ENCODE data around the gene LATS2. TPM values are rescaled to one million over a fixed set of nuclear protein-coding genes. Genes with fewer than 3 reads are reported as not detected.

Gene LATS2
- total and polyA plus RNA-seq, 2 of the 8 experiments (the other 6 are each of a cell fraction or from before 2014, with no cell fraction given), result 8.3 to 26.2 TPM

DNA sequence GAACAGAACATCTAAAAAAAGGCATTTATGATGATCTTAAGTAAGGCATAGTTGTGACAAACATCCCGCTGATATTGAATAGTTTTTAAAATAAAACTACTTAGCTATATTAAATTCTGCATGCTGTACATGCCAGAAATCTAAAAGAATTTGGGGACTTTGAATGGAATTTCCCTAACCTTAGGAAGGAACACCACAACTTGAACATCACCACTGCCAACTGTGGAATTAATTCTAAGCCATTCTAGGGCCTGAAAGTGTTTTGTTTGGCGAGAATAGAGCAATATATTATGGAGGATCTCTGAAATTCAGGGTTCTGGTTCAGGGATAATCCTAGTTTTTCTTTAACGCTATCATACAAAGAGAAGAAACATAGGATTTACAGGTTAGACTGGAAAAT is 17.8 kb upstream of the LATS2 start:
- Histone ChIP-seq H4K91ac (replicated peaks; ENCODE audit: insufficient read length, low read length) (no peak overlapping the region), H3K27ac (ENCODE audit: low read depth, low read length) (no peak overlapping the region), H3K23me2 (ENCODE audit: low read depth, low read length) (no peaks in the 10 kb centered on the region; the same call in 1 of the 2 replicates), H2BK20ac (ENCODE audit: low read length) (no peak overlapping the region), H3K4me2 (ENCODE audit: insufficient read depth in 1 of 2, low read depth in 2 of 2, low read length in 2 of 2) (no peak overlapping the region), H3K36me3 (ENCODE audit: control insufficient read depth in 2 of 4, insufficient read depth in 4 of 4, low read length in 3 of 4) (no peaks in the 10 kb centered on the region), H3K4ac (replicated peaks; ENCODE audit: insufficient read length, low read depth, low read length) (no peak overlapping the region), H3K27me3 (replicated peaks in 1 of 4; ENCODE audit: control insufficient read depth in 3 of 4, extremely low read depth in 1 of 4, insufficient read depth in 3 of 4, low read length in 3 of 4) (no peaks in the 10 kb centered on the region; a peak in 1 of 7 replicates), H3K79me2 (ENCODE audit: control insufficient read depth in 1 of 2, insufficient read depth in 2 of 2, low read length in 2 of 2) (no peaks in the 10 kb centered on the region), H3K4me1 (replicated peaks in 1 of 4; ENCODE audit: control insufficient read depth in 3 of 4, insufficient read depth in 4 of 4, low read length in 3 of 4) (peaks cover 3 to 9% (median 5%) of the 10 kb centered on the region in 4 experiments; a peak in 5 of 7 replicates), H3K23ac (ENCODE audit: insufficient read length) (no peak overlapping the region), H2AFZ (ENCODE audit: low read length) (peak overlapping the region; percentile 54; the same call in 1 of the 2 replicates), H4K20me1 (replicated peaks in 1 of 2; ENCODE audit: control insufficient read depth in 1 of 2, insufficient read depth in 2 of 2, low read length in 2 of 2) (no peaks in the 10 kb centered on the region), H3K18ac (ENCODE audit: extremely low read depth, low read length) (no peak overlapping the region), H3K79me1 (ENCODE audit: low read depth, low read length) (no peaks in the 10 kb centered on the region), H3K4me3 (ENCODE audit: extremely low read depth in 1 of 4, insufficient read depth in 2 of 4, low read depth in 3 of 4, low read length in 4 of 4) (no peak overlapping the region), H3K14ac (ENCODE audit: insufficient read length) (no peak overlapping the region), H2BK120ac (replicated peaks; ENCODE audit: low read depth, low read length) (no peak overlapping the region), H3K56ac (replicated peaks; ENCODE audit: insufficient read length, low read depth, low read length) (no peak overlapping the region), H2AK5ac (ENCODE audit: low read depth, low read length) (no peak overlapping the region), H3K9me3 (ENCODE audit: insufficient read depth in 2 of 2, low read depth in 1 of 2, low read length in 1 of 2) (no peaks in the 10 kb centered on the region), H3K9ac (replicated peaks in 1 of 4; ENCODE audit: extremely low read depth in 1 of 4, low read depth in 3 of 4, low read length in 3 of 4) (no peak overlapping the region), H4K5ac (ENCODE audit: insufficient read length, low read depth, low read length) (no peak overlapping the region), H2BK12ac (ENCODE audit: low read depth, low read length) (no peak overlapping the region), H2BK5ac (ENCODE audit: low read depth, low read length) (no peak overlapping the region), H4K8ac (ENCODE audit: extremely low read depth, insufficient read depth, low read length) (no peak overlapping the region), H2BK15ac (ENCODE audit: low read length) (no peak overlapping the region)
- WGBS, 2 experiments (ENCODE audit: extremely low coverage in 1 of 2, insufficient coverage in 1 of 2, insufficient read length in 1 of 2, insufficient replicate concordance in 2 of 2, low coverage in 1 of 2, low lambda C conversion rate in 2 of 2, missing lambda C conversion rate in 1 of 2), result 85% methylated on average over 3 of the region's 3 CpGs; no CpG with 5 or more reads in 1 of the 2 experiments
- FAIRE-seq (no peak), DNase-seq (ENCODE audit: low read depth in 1 of 2, low spot score in 2 of 2) (no peak)
- ChIA-PET POLR2A (ENCODE audit: partially characterized antibody) (interaction anchor here (0.8 to 6.4 kb wide), 2 partner anchors 9 to 18 kb away, joined by 3 to 45 read pairs; partner anchors contain the start of gene LATS2), CTCF (ENCODE audit: partially characterized antibody) (interaction anchor here (0.6 kb wide), 1 partner anchor 9 kb away, joined by 3 read pairs; no protein-coding TSS in a partner anchor)
- TF ChIP-seq KDM4A (IDR thresholded peaks at IDR 0.05; ENCODE audit: low read depth, low read length, severe bottlenecking), result no peak
- TF ChIP-seq BACH1 (IDR thresholded peaks at IDR 0.05; ENCODE audit: low read length), result no peak
- TF ChIP-seq NRF1 (IDR thresholded peaks at IDR 0.05; ENCODE audit: low read depth, low read length), result no peak
- no peak for TF ChIP-seq JUN (IDR thresholded peaks at IDR 0.05; ENCODE audit: low read depth, low read length)
- TF ChIP-seq CEBPB (IDR thresholded peaks at IDR 0.05; ENCODE audit: low read depth, low read length), result no peak
- no peak for TF ChIP-seq MAX (IDR thresholded peaks at IDR 0.05)
- no peak for TF ChIP-seq ATF2 (IDR thresholded peaks at IDR 0.05; ENCODE audit: low read length)
- TF ChIP-seq TEAD4 (IDR thresholded peaks at IDR 0.05; ENCODE audit: low read depth, low read length), result no peak
- no peak for TF ChIP-seq CBX5 (IDR thresholded peaks at IDR 0.05; ENCODE audit: low read depth, low read length)
- TF ChIP-seq TAF1 (IDR thresholded peaks at IDR 0.05; ENCODE audit: low read depth, low read length), result no peak
- no peak for TF ChIP-seq ZNF274 (IDR thresholded peaks at IDR 0.05; ENCODE audit: borderline replicate concordance, extremely low read depth, low read length)
- no peak for TF ChIP-seq RAD21 (IDR thresholded peaks at IDR 0.05 in 1 of 2, conservative IDR thresholded peaks at IDR 0.05 in 1 of 2; ENCODE audit: low read depth in 2 of 2, low read length in 2 of 2)
